PC-9 (cell line): ENCODE measurements around the gene CTSH.

Source experiments
- CTCF ChIP-seq: fragments of 200-600 bp; sonication (generic); conservative IDR thresholded peaks from 2 replicates; pipeline ENCODE4 v1.6.1; 2017; ENCODE audit warnings: mixed run types, antibody characterized with exemption, mild to moderate bottlenecking, moderate library complexity
- EZH2 ChIP-seq: fragments of 200-600 bp; sonication (generic); IDR thresholded peaks from 2 replicates; pipeline ENCODE4 v1.8.0; 2017; ENCODE audit warnings: antibody characterized with exemption, low read depth

- TF ChIP-seq CTCF (no peak), EZH2 (no peak)
Measured at GRCh38 chr15:78984041-78984440, 39.2 kb upstream of the CTSH start.
